Liver (tissue), 9 donors: ENCODE data around the gene UNC13B. TPM values are rescaled to one million over a fixed set of nuclear protein-coding genes. Genes with fewer than 3 reads are reported as not detected.

ENCODE experiments used
- DNase-seq: peaks from one replicate; pipeline ENCODE4 v3.0.0-alpha.2; 2017; ENCODE audit warnings: low spot score
- H3K27ac ChIP-seq, 2 donors: one replicate each; pipeline ENCODE4 v1.7.0; 2013; ENCODE audit warnings: inconsistent platforms in 2 of 2, low read length in 2 of 2, control low read depth in 1 of 2, low read depth in 1 of 2, mild to moderate bottlenecking in 1 of 2
- H3K27me3 ChIP-seq, 4 donors: one replicate each; pipeline versions ENCODE4 v1.6.1 to v1.7.0; 2013; ENCODE audit warnings: low read length in 3 of 4, inconsistent platforms in 1 of 4, mild to moderate bottlenecking in 1 of 4, moderate library complexity in 1 of 4; ENCODE audit not compliant: control insufficient read depth in 4 of 4, insufficient read depth in 4 of 4
- H3K36me3 ChIP-seq, 4 donors: one replicate each; pipeline versions ENCODE4 v1.6.1 to v1.7.0; 2013; ENCODE audit warnings: low read length in 3 of 4, mild to moderate bottlenecking in 3 of 4, low read depth in 1 of 4, moderate library complexity in 1 of 4; ENCODE audit not compliant: control insufficient read depth in 4 of 4, insufficient read depth in 3 of 4
- H3K4me1 ChIP-seq, 4 donors: one replicate each; pipeline versions ENCODE4 v1.6.1 to v1.7.0; 2013; ENCODE audit warnings: low read length in 3 of 4, mild to moderate bottlenecking in 3 of 4, moderate library complexity in 1 of 4; ENCODE audit not compliant: control insufficient read depth in 4 of 4, insufficient read depth in 4 of 4
- H3K4me3 ChIP-seq, 3 donors: one replicate each; pipeline versions ENCODE4 v1.6.1 to v1.7.0; 2013; ENCODE audit warnings: low read length in 3 of 3, control low read depth in 1 of 3, low read depth in 1 of 3, mild to moderate bottlenecking in 1 of 3
- H3K9ac ChIP-seq, 2 donors: one replicate each; pipeline ENCODE4 v1.7.0; 2013; ENCODE audit warnings: low read length in 2 of 2, mild to moderate bottlenecking in 2 of 2, moderate library complexity in 2 of 2, control low read depth in 1 of 2, low read depth in 1 of 2
- H3K9me3 ChIP-seq, 4 donors: one replicate each; pipeline versions ENCODE4 v1.6.1 to v1.7.0; 2013; ENCODE audit warnings: low read length in 3 of 4; ENCODE audit not compliant: control insufficient read depth in 4 of 4
- CTCF ChIP-seq: fragments of 150-350 bp; IDR thresholded peaks from 2 replicates; pipeline ENCODE4 v1.5.1; 2017; ENCODE audit warnings: improper control_type of control experiment, low read depth, low read length; ENCODE audit not compliant: missing input control
- FOXA1 ChIP-seq: IDR thresholded peaks from 2 replicates; pipeline ENCODE4 v1.6.1; 2016; ENCODE audit warnings: antibody characterized with exemption
- FOXA2 ChIP-seq: IDR thresholded peaks from 2 replicates; pipeline ENCODE4 v1.6.1; 2016; ENCODE audit warnings: antibody characterized with exemption
- GABPA ChIP-seq, 2 donors: IDR thresholded peaks in 1 of 2; conservative IDR thresholded peaks in 1 of 2; 2 replicates each; pipeline ENCODE4 v1.6.1; 2016; ENCODE audit warnings: antibody characterized with exemption in 2 of 2, mild to moderate bottlenecking in 1 of 2, moderate library complexity in 1 of 2
- HNF4A ChIP-seq, 2 donors: conservative IDR thresholded peaks; 2 replicates each; pipeline ENCODE4 v1.6.1; 2016; ENCODE audit warnings: antibody characterized with exemption in 2 of 2, mild to moderate bottlenecking in 2 of 2
- HNF4G ChIP-seq: IDR thresholded peaks from 2 replicates; pipeline ENCODE4 v1.6.1; 2016; ENCODE audit warnings: antibody characterized with exemption
- JUND ChIP-seq, 2 donors: IDR thresholded peaks; 2 replicates each; pipeline ENCODE4 v1.6.1; 2016; ENCODE audit warnings: antibody characterized with exemption in 2 of 2
- MAX ChIP-seq: IDR thresholded peaks from 2 replicates; pipeline ENCODE4 v1.6.1; 2016; ENCODE audit warnings: antibody characterized with exemption
- NR2F2 ChIP-seq: IDR thresholded peaks from 2 replicates; pipeline ENCODE4 v1.6.1; 2016; ENCODE audit warnings: antibody characterized with exemption
- RAD21 ChIP-seq, 2 donors: IDR thresholded peaks; 2 replicates each; pipeline ENCODE4 v1.6.1; 2016; ENCODE audit warnings: antibody characterized with exemption in 2 of 2, mild to moderate bottlenecking in 2 of 2
- REST ChIP-seq: IDR thresholded peaks from 2 replicates; pipeline ENCODE4 v1.6.1; 2016; ENCODE audit warnings: antibody characterized with exemption, mild to moderate bottlenecking
- RXRA ChIP-seq, 2 donors: IDR thresholded peaks; 2 replicates each; pipeline ENCODE4 v1.6.1; 2017 to 2018; ENCODE audit warnings: antibody characterized with exemption in 2 of 2, mild to moderate bottlenecking in 1 of 2
- SP1 ChIP-seq: IDR thresholded peaks from 2 replicates; pipeline ENCODE4 v1.6.1; 2018; ENCODE audit warnings: antibody characterized with exemption, mild to moderate bottlenecking
- TAF1 ChIP-seq: conservative IDR thresholded peaks from 2 replicates; pipeline ENCODE4 v1.6.1; 2016; ENCODE audit warnings: antibody characterized with exemption, mild to moderate bottlenecking
- YY1 ChIP-seq: IDR thresholded peaks from 2 replicates; pipeline ENCODE4 v1.6.1; 2016; ENCODE audit warnings: antibody characterized with exemption, mild to moderate bottlenecking
- WGBS: extraction: QIAGEN DNeasy Blood & Tissue Kit; methylation state at CpG from one replicate; pipeline ENCODE4 v1.1.7; 2013; 5-methylcytosine and 5-hydroxymethylcytosine counted together
- polyA plus RNA-seq, 2 donors: library from polyadenylated mRNA; stranded (reverse) in 1 of 2; unstranded in 1 of 2; fragments of 200-250 nt in 1 of 2; fragments of >200 nt in 1 of 2; fragmentation: Nextera tagmentation in 1 of 2; extraction: Ambion mirVana in 1 of 2; gene quantifications; one replicate each; pipeline versions ENCODE4 v1.2.1 to v1.2.3, GENCODE V29; 2013 to 2015
- total RNA-seq, 2 donors: library from RNA; depleted of rRNA; stranded (reverse); fragments of >200 nt; gene quantifications; one replicate each; pipeline ENCODE4 v1.2.3, GENCODE V29; 2014
- TF ChIP-seq, protein P1 (sequence below): IDR thresholded peaks from 2 replicates; pipeline ENCODE4 v1.6.1; 2016; ENCODE audit warnings: antibody characterized with exemption
- TF ChIP-seq, protein P2 (sequence below): IDR thresholded peaks from 2 replicates; pipeline ENCODE4 v1.6.1; 2016; ENCODE audit warnings: antibody characterized with exemption
- donor health status: healthy.
- donor health status: healthy.
- donor health status: healthy.
- donor health status: healthy.
- donor health status: healthy.

UNC13B gene
- total and polyA plus RNA-seq, 4 donors = 5.5 to 25.7 (median 11.9) TPM

DNA sequence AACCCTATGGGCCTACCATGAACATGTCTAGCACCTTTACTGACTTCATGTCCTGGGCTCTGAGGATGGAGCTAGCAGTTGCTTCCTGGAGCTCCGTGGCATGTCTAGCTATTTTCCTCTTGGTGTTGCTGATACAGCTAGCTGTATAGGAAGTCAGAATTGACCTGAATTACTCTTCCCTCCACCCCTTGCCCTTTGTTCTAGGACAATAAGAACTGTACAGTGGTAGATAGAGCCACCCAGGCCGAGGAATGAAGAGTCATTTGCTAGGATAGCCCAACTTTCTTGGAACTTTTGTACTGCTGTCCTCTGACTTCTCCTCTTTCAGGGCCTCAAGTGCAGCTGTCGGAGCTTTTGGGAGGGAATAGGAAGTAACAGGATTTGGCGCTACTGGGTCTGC lies 218.2 kb downstream of the UNC13B start:
- H3K9me3 ChIP-seq = no peaks in the 10 kb centered on the region
- TF ChIP-seq RAD21 (IDR thresholded peaks at IDR 0.05) = no peak
- TF ChIP-seq NR2F2 = peak; percentile 65
- no peak for TF ChIP-seq REST
- no peak for TF ChIP-seq SP1
- TF ChIP-seq FOXA2 = no peak
- TF ChIP-seq, protein P1, sequence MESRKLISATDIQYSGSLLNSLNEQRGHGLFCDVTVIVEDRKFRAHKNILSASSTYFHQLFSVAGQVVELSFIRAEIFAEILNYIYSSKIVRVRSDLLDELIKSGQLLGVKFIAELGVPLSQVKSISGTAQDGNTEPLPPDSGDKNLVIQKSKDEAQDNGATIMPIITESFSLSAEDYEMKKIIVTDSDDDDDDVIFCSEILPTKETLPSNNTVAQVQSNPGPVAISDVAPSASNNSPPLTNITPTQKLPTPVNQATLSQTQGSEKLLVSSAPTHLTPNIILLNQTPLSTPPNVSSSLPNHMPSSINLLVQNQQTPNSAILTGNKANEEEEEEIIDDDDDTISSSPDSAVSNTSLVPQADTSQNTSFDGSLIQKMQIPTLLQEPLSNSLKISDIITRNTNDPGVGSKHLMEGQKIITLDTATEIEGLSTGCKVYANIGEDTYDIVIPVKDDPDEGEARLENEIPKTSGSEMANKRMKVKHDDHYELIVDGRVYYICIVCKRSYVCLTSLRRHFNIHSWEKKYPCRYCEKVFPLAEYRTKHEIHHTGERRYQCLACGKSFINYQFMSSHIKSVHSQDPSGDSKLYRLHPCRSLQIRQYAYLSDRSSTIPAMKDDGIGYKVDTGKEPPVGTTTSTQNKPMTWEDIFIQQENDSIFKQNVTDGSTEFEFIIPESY = no peak
- peaks cover 7 to 31% (median 19%) of the 10 kb centered on the region in 4 donors for H3K36me3 ChIP-seq
- no peaks in the 10 kb centered on the region for H3K27me3 ChIP-seq
- 88% methylated on average over 4 of the region's 4 CpGs for WGBS
- no peak for DNase-seq
- H3K4me3 ChIP-seq = no peak overlapping the region
- no peak overlapping the region for H3K9ac ChIP-seq
- H3K27ac ChIP-seq = no peak overlapping the region
- H3K4me1 ChIP-seq = no peaks in the 10 kb centered on the region

GRCh38 chr9:35380619-35381018 lies 218.8 kb downstream of the UNC13B start:
- no peaks in the 10 kb centered on the region for H3K4me1 ChIP-seq
- no peak for DNase-seq
- H3K36me3 ChIP-seq = peaks cover 7 to 37% (median 22%) of the 10 kb centered on the region in 4 donors

More at GRCh38 chr9:35380619-35381018, 218.8 kb downstream of the UNC13B start:
- TF ChIP-seq CTCF (no peak), MAX (no peak), RAD21 (IDR thresholded peaks at IDR 0.05) (no peak), NR2F2 (no peak), YY1 (no peak), HNF4G (no peak), RXRA (IDR thresholded peaks at IDR 0.05) (no peak), GABPA (IDR thresholded peaks at IDR 0.05 in 1 of 2, conservative IDR thresholded peaks at IDR 0.05 in 1 of 2) (no peak), REST (no peak), FOXA1 (no peak), SP1 (no peak), HNF4A (conservative IDR thresholded peaks at IDR 0.05) (no peak), TAF1 (no peak), JUND (IDR thresholded peaks at IDR 0.05) (no peak)
- TF ChIP-seq, protein P2, sequence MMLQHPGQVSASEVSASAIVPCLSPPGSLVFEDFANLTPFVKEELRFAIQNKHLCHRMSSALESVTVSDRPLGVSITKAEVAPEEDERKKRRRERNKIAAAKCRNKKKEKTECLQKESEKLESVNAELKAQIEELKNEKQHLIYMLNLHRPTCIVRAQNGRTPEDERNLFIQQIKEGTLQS = no peak
- TF ChIP-seq, protein P1 = no peak
- H3K27ac ChIP-seq = no peak overlapping the region
- no peak overlapping the region for H3K9ac ChIP-seq
- 98% methylated on average over 2 of the region's 2 CpGs for WGBS
- no peaks in the 10 kb centered on the region for H3K27me3 ChIP-seq
- no peak overlapping the region for H3K4me3 ChIP-seq
- no peaks in the 10 kb centered on the region for H3K9me3 ChIP-seq
